RCC 7860 (cell line): Measurements from ENCODE around the gene KLHL15.

Experiments
- DNase-seq: peaks from one replicate; pipeline ENCODE4 v3.0.0-alpha.2; 2015; ENCODE audit warnings: low spot score
- FAIRE-seq: peaks from 2 replicates; lab custom pipeline; 2012; peaks lifted over from hg19 to GRCh38; lab: Jason Lieb, UNC

Gene KLHL15

GRCh38 chrX:23952984-23953907, 73.7 kb downstream of the KLHL15 start:
- FAIRE-seq (no peak), DNase-seq (no peak)

GRCh38 chrX:23952391-23952790, 74.6 kb downstream of the KLHL15 start:
- FAIRE-seq (no peak), DNase-seq (no peak)

GRCh38 chrX:23945206-23945605, 81.8 kb downstream of the KLHL15 start:
- no peak for DNase-seq

GRCh38 chrX:23944234-23944633, 82.8 kb downstream of the KLHL15 start:
- DNase-seq (no peak), FAIRE-seq (no peak)

More at GRCh38 chrX:23945206-23945605, 81.8 kb downstream of the KLHL15 start:
- FAIRE-seq: no peak

- DNase-seq (no peak), FAIRE-seq (no peak)
These were observed 87.8 kb downstream of the KLHL15 start for GRCh38 chrX:23939203-23939602.

- FAIRE-seq (no peak), DNase-seq (no peak)
These were observed 88.3 kb downstream of the KLHL15 start for GRCh38 chrX:23938690-23939089.

- FAIRE-seq: no peak
- DNase-seq: no peak
These were observed 89.9 kb downstream of the KLHL15 start for GRCh38 chrX:23937100-23937499.

GRCh38 chrX:23936180-23936579, 90.8 kb downstream of the KLHL15 start:
- no peak for DNase-seq
- FAIRE-seq: no peak

GRCh38 chrX:23935106-23935505, 91.9 kb downstream of the KLHL15 start:
- DNase-seq: no peak

More at GRCh38 chrX:23935106-23935505, 91.9 kb downstream of the KLHL15 start:
- FAIRE-seq: no peak
